HT1080 (cell line): Measurements from ENCODE around the gene DUSP15. TPM values are rescaled to one million over a fixed set of nuclear protein-coding genes. Genes with fewer than 3 reads are reported as not detected.

Experiments
- DNase-seq: peaks from one replicate; pipeline ENCODE4 v3.0.0-alpha.2; 2015; ENCODE audit warnings: low read depth
- total RNA-seq: library from RNA; depleted of rRNA; stranded (reverse); fragments of >200 nt; shearing (Covaris generic); gene quantifications from 2 replicates; pipeline ENCODE4 v1.2.3, GENCODE V29; 2014

DUSP15 gene
- total RNA-seq, 1 experiment from 2014 or later, result not detected

- peak; percentile 61 for DNase-seq
Measured at GRCh38 chr20:31894980-31895675, 24.8 kb upstream of the DUSP15 start.

DNA sequence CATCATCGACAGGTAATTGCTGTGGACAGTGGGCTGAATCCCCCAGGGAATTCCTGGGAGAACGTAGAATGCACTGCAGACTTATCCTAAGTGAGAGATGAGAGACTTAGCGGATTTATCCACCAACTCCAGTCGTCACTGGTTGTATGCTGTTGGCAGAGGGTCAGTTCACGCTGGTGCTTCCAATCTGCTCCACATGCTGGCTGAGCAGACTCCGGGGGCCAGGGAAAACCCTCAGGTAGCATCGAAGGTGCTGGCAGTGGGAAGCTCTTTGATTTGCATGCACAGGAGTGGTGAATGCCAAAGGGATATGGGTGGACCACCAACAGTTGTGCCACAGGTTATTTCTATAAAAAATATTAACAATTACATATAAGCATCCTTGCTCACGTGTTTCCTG, 20.3 kb upstream of the DUSP15 start:
- no peak for DNase-seq

DNA sequence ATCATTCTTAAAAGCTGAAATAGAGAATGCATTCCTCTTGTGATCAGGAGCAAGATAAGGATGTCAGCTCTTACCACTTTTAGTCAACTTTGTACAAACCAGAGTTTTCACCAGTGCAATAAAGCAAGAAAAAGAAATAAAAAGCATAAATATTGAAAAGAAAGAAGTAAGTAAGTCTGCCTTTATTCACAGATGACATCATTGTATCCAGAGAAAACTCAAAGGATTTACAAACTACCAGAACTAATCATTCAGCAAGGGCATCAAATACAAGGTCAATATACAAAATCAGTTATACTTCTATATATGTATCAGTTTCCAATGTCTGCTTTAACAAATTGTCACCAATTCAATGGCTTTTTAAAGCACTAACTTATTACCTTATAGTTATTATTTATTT, 13.5 kb upstream of the DUSP15 start:
- DNase-seq, result no peak

DNA sequence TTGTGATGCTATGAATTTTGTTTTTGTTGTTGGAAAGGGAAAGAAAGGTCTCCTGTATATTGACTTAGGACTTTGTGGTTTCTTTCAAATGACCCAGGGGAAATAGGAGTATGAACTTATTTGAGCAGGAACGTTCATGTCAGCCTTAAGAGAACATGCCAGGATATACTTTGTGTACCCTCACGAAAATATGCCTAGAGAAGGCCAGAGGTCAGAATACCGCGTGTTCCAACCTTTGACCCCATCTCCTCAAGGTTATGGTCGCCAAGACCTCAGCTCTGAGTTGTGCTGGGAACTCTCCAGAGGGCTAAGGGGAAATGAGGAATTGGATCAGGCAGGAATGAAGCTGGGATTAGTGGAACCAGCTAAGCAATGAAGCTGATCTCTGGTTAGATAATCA, 11.6 kb upstream of the DUSP15 start:
- DNase-seq, result no peak

- peak; percentile 92 for DNase-seq
Measured at GRCh38 chr20:31879143-31879987, 9.0 kb upstream of the DUSP15 start.

GRCh38 chr20:31877684-31878083, 7.4 kb upstream of the DUSP15 start:
- no peak for DNase-seq

- no peak for DNase-seq
Measured at GRCh38 chr20:31875671-31876070, 5.3 kb upstream of the DUSP15 start.

- no peak for DNase-seq
Measured at GRCh38 chr20:31872406-31872805, 2.1 kb upstream of the DUSP15 start.

DNA sequence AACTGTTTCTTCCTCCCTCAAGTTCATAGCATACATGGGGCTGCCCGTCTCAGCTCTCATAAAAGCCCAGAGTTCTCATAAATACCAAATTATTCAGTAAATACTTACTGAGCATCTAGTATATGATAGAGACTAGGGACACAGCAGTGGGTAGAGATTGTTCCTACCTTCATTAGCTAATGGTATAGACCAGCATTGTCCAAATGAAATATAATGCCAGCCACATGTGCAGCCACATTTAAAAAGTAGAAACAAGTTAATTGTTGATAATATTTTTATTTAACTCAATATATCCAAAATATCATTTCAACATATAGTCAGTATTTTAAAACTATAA, 1.3 kb upstream of the DUSP15 start:
- no peak for DNase-seq

- no peak for DNase-seq
Measured at GRCh38 chr20:31870726-31871617, 645 bp upstream of the DUSP15 start.

DNA sequence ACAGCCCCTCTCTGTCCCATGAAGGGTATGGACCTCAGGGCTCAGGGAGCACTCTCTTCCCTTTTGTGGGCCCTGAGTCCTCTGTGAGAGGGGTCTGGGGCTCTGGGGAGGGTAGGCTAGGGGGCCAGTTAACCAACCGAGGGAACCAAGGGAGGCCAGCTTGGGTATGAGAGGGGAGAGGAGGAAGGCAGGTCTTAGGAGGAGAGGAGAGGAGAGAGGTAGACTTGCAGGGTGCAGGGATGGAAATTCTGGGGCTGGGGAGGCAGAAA, 720 bp downstream of the DUSP15 start:
- DNase-seq, result no peak

- DNase-seq, result no peak
Measured at GRCh38 chr20:31868853-31869672, 1.3 kb downstream of the DUSP15 start.

- DNase-seq, result no peak
Measured at GRCh38 chr20:31866221-31866620, 4.1 kb downstream of the DUSP15 start.

- DNase-seq, result no peak
Measured at GRCh38 chr20:31864521-31865400, 5.6 kb downstream of the DUSP15 start.

DNA sequence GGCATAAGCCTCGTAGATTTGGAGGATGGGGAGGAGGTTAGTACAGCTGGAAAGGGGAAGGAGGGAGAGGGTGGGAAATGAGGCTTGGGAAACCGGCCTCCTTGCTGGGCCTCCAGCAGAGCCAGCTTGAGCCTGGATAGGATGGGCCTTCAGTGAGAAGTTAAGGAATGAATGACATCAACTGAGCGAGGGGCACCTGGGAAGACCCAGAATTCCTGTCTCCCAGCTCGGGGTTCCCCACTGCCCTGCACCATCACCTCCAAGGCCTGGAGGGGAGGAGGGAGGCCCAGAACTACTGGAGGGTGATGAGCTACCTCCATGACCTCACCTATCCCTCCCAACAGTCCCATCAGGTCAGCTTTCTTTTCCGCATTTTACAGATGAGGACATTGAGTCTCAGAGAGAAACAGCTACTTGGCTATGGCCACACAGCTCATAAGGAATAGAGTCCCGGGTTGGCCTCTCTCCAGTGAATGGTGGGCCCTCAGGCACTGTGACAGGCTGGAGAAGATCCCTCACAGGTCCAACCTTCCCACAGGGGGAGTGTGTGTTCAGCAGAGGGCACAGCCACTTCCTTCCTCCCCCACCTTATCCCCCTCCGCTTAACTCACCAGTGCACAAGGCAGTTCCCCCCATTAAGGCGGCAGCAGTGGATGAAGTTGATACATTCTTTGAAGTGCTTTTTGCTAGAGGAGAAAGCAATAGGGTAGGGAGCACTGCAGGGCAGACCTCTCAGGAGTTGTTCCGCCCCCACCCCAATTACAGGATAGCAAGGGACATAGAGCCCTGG, 6.8 kb downstream of the DUSP15 start:
- no peak for DNase-seq

- no peak for DNase-seq
Measured at GRCh38 chr20:31862506-31862905, 7.8 kb downstream of the DUSP15 start.

- DNase-seq, result no peak
Measured at GRCh38 chr20:31862157-31862470, 8.2 kb downstream of the DUSP15 start.

DNA sequence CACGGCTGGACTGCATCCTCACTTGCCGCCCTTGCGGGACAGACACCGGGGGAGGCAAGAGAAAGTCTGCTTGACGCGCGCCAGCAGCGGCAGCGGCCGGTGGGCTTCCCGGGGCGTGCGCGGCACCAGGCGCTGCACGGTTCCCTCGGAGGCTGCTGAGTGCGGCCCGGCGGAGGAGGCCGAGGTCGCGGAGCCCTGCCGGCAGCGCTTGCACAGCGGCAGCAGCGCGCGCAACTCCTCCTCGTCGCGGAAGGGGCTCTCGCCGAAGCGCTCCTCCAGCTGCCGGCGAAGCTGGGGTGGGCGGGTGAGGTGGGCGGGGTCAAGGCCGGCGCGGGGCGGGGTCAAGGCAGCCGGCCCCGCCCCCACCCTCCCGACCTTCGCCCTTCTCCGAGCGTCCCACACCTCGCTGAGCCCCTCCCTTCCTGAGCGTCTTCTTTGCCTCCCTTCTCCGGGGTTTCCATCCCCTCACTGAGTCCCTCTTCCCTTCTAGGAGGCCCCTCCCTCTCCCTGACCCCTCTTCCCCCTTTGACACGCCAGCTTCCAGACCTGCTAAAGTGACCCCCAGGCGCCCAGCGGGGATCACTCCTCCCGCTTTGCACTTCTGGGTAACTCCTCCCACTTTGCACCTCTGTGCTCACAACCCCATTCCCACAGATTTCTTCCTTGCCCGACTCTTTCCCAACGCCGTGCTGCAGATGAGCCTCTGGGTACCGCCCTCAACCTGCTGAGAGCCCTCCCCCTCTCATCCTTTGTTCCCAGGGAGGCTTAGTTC, 8.8 kb downstream of the DUSP15 start:
- DNase-seq, result no peak

DNA sequence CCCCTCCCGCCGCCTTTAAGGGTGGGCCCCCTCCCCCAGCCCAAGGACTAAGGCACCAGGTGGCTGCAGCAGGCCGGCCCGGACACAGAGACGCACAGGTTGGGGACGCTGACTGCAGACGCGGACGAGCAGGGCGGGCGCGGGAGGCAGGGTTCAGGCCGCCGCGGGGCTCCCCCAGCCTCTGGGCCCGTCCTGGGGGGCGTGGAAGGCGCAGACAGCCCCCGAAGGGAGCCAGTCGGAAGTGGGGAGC, 9.3 kb downstream of the DUSP15 start:
- DNase-seq, result no peak
